HepG2 (cell line): ENCODE data around the gene MAN2A2. TPM values are rescaled to one million over a fixed set of nuclear protein-coding genes. Genes with fewer than 3 reads are reported as not detected.

Experiments used
- BCL6 ChIP-seq: IDR thresholded peaks from 2 replicates; pipeline ENCODE4 v1.6.1; 2016; ENCODE audit warnings: missing genetic modification reagents, missing compliant biosample characterization
- CREM ChIP-seq, 2 experiments: sonication (generic) in 1 of 2; formaldehyde crosslinking in 1 of 2; IDR thresholded peaks; 2 replicates each; pipeline versions ENCODE4 v1.4.0 to v1.6.1; 2016 to 2020; ENCODE audit warnings: antibody characterized with exemption in 1 of 2, mild to moderate bottlenecking in 1 of 2, missing genetic modification reagents in 1 of 2
- EED ChIP-seq: sonication (generic); formaldehyde crosslinking; IDR thresholded peaks from 2 replicates; pipeline ENCODE4 v1.5.0; 2020; ENCODE audit warnings: mild to moderate bottlenecking, missing genetic modification reagents
- HMGA1 ChIP-seq: sonication (generic); formaldehyde crosslinking; conservative IDR thresholded peaks from 2 replicates; pipeline ENCODE4 v1.4.0; 2020; ENCODE audit warnings: missing genetic modification reagents
- HNF4A ChIP-seq: sonication (generic); formaldehyde crosslinking; IDR thresholded peaks from 2 replicates; pipeline ENCODE4 v1.4.0; 2020; ENCODE audit warnings: missing genetic modification reagents
- ISX ChIP-seq: sonication (generic); formaldehyde crosslinking; conservative IDR thresholded peaks from 2 replicates; pipeline ENCODE4 v1.5.0; 2020; ENCODE audit warnings: missing genetic modification reagents
- JUND ChIP-seq: sonication (generic); formaldehyde crosslinking; IDR thresholded peaks from 2 replicates; pipeline ENCODE4 v1.8.0; 2022; ENCODE audit warnings: mild to moderate bottlenecking, missing genetic modification reagents
- KDM6A ChIP-seq: IDR thresholded peaks from 2 replicates; pipeline ENCODE4 v1.6.1; 2016; ENCODE audit warnings: low read depth
- KLF15 ChIP-seq: sonication (generic); formaldehyde crosslinking; IDR thresholded peaks from 2 replicates; pipeline ENCODE4 v1.8.1; 2023; ENCODE audit warnings: borderline replicate concordance, mild to moderate bottlenecking, inconsistent platforms, missing genetic modification reagents, mixed read lengths
- MTA3 ChIP-seq: sonication (generic); formaldehyde crosslinking; IDR thresholded peaks from 2 replicates; pipeline ENCODE4 v1.4.0; 2020; ENCODE audit warnings: missing genetic modification reagents
- PHF20 ChIP-seq: sonication (generic); formaldehyde crosslinking; IDR thresholded peaks from 2 replicates; pipeline ENCODE4 v1.5.0; 2020; ENCODE audit warnings: mild to moderate bottlenecking, missing genetic modification reagents
- POLR2G ChIP-seq: fragments of 200-400 bp; formaldehyde crosslinking; IDR thresholded peaks from 2 replicates; pipeline ENCODE4 v1.6.1; 2018; ENCODE audit warnings: mild to moderate bottlenecking, low read depth, low read length, moderate library complexity
- SMC3 ChIP-seq: IDR thresholded peaks from 2 replicates; pipeline ENCODE4 v1.6.1; 2011; ENCODE audit warnings: low read length, improper control_type of control experiment
- USF2 ChIP-seq, 2 experiments: sonication (generic) in 1 of 2; formaldehyde crosslinking in 1 of 2; IDR thresholded peaks; 2 replicates each; pipeline versions ENCODE4 v1.5.1 to v1.6.1; 2011 to 2020; ENCODE audit warnings: borderline replicate concordance in 1 of 2, low read depth in 1 of 2, low read length in 1 of 2, mild to moderate bottlenecking in 1 of 2, missing genetic modification reagents in 1 of 2, moderate library complexity in 1 of 2
- ZBTB42 ChIP-seq: sonication (generic); formaldehyde crosslinking; IDR thresholded peaks from 2 replicates; pipeline ENCODE4 v1.5.0; 2020; ENCODE audit warnings: mild to moderate bottlenecking, missing genetic modification reagents
- ZBTB8A ChIP-seq: sonication (generic); formaldehyde crosslinking; IDR thresholded peaks from 2 replicates; pipeline ENCODE4 v1.4.0; 2020; ENCODE audit warnings: mild to moderate bottlenecking, low read depth, missing genetic modification reagents, borderline replicate concordance
- ZNF20 ChIP-seq: sonication (generic); formaldehyde crosslinking; IDR thresholded peaks from 2 replicates; pipeline ENCODE4 v1.4.0; 2020; ENCODE audit warnings: mild to moderate bottlenecking, moderate library complexity, missing genetic modification reagents
- ZNF234 ChIP-seq: sonication (generic); formaldehyde crosslinking; conservative IDR thresholded peaks from 2 replicates; pipeline ENCODE4 v1.5.1; 2020; ENCODE audit warnings: mild to moderate bottlenecking, missing genetic modification reagents
- ZNF24 ChIP-seq: fragments of 450-650 bp; IDR thresholded peaks from 2 replicates; pipeline ENCODE4 v1.6.1; 2017; ENCODE audit warnings: antibody characterized with exemption, mild to moderate bottlenecking
- ZNF432 ChIP-seq: sonication (generic); formaldehyde crosslinking; IDR thresholded peaks from 2 replicates; pipeline ENCODE4 v1.5.0; 2020; ENCODE audit warnings: missing genetic modification reagents, mild to moderate bottlenecking, borderline replicate concordance
- ZNF546 ChIP-seq: sonication (generic); formaldehyde crosslinking; conservative IDR thresholded peaks from 2 replicates; pipeline ENCODE4 v1.8.1; 2023; ENCODE audit warnings: mild to moderate bottlenecking, missing genetic modification reagents
- ZNF770 ChIP-seq: sonication (generic); formaldehyde crosslinking; IDR thresholded peaks from 2 replicates; pipeline ENCODE4 v1.5.0; 2020; ENCODE audit warnings: mild to moderate bottlenecking, missing genetic modification reagents
- ZNF850 ChIP-seq: sonication (generic); formaldehyde crosslinking; conservative IDR thresholded peaks from 2 replicates; pipeline ENCODE4 v1.9.0; 2021; ENCODE audit warnings: mild to moderate bottlenecking, missing genetic modification reagents
- ZNF883 ChIP-seq: sonication (generic); formaldehyde crosslinking; IDR thresholded peaks from 2 replicates; pipeline ENCODE4 v1.5.1; 2020; ENCODE audit warnings: mild to moderate bottlenecking, missing genetic modification reagents; ENCODE audit errors: not compliant biosample characterization
- polyA plus RNA-seq, 8 experiments: library from polyadenylated mRNA; depleted of rRNA in 3 of 8; stranded (reverse) in 7 of 8; unstranded in 1 of 8; fragments of >200 nt; fragmentation: Illumina TruSeq in 4 of 8; extraction: Trizol in 4 of 8; gene quantifications; 2 replicates each; pipeline versions ENCODE4 v1.2.1 to v1.2.3, GENCODE V29; 2011 to 2016; ENCODE audit warnings: low read depth in 4 of 8, missing spikeins in 1 of 8, mixed read lengths in 1 of 8; ENCODE audit not compliant: insufficient read depth in 1 of 8
- total RNA-seq, 5 experiments: library from RNA; depleted of rRNA; stranded (reverse); fragments of >200 nt; fragmentation: Illumina TruSeq; extraction: Trizol; gene quantifications; 2 replicates each; pipeline ENCODE4 v1.2.3, GENCODE V29; 2016; ENCODE audit warnings: low read depth in 1 of 5
- TF ChIP-seq, protein P1 (sequence below): sonication (generic); formaldehyde crosslinking; IDR thresholded peaks from 2 replicates; pipeline ENCODE4 v1.8.0; 2022; ENCODE audit warnings: low read depth, missing genetic modification reagents

The MAN2A2 gene
- total and polyA plus RNA-seq, 2 of the 13 experiments (the other 11 are each of a cell fraction or from before 2014, with no cell fraction given), result 17.5 to 51.5 TPM

GRCh38 chr15:90931828-90932659 lies 28.9 kb downstream of the MAN2A2 start, which contains the start of gene HDDC3 (continued):
- TF ChIP-seq USF2 (IDR thresholded peaks at IDR 0.05; ENCODE audit: low read depth, low read length), result no peak
- no peak; the same call in 1 of the 2 replicates for TF ChIP-seq USF2 (CRISPR knock-in tag; IDR thresholded peaks at IDR 0.05; ENCODE audit: borderline replicate concordance)
- peak; percentile 15; the same call in 1 of the 2 replicates for TF ChIP-seq ZNF770
- TF ChIP-seq ISX (CRISPR knock-in tag), result no peak
- no peak for TF ChIP-seq ZBTB42 (CRISPR knock-in tag)
- TF ChIP-seq ZNF20 (CRISPR knock-in tag), result 0 out of 2 replicates have a peak, but pooled peaks have one; percentile 69
- TF ChIP-seq BCL6 (CRISPR knock-in tag), result peak; percentile 58
- TF ChIP-seq EED, result 0 out of 2 replicates have a peak, but pooled peaks have one; percentile 75
- no peak for TF ChIP-seq ZNF432 (CRISPR knock-in tag)
- peak; percentile 67 for TF ChIP-seq PHF20 (CRISPR knock-in tag)
- TF ChIP-seq KDM6A (CRISPR knock-in tag), result no peak
- no peak for TF ChIP-seq ZNF850 (CRISPR knock-in tag)
- TF ChIP-seq ZNF546, result no peak; the same call in 1 of the 2 replicates
- peak; percentile 29 for TF ChIP-seq HNF4A
- no peak for TF ChIP-seq ZNF234 (CRISPR knock-in tag)
- TF ChIP-seq JUND (CRISPR knock-in tag), result no peak
- TF ChIP-seq SMC3, result peak; percentile 31; the same call in 1 of the 2 replicates
- TF ChIP-seq ZBTB8A (CRISPR knock-in tag), result no peak
- TF ChIP-seq, protein P1, sequence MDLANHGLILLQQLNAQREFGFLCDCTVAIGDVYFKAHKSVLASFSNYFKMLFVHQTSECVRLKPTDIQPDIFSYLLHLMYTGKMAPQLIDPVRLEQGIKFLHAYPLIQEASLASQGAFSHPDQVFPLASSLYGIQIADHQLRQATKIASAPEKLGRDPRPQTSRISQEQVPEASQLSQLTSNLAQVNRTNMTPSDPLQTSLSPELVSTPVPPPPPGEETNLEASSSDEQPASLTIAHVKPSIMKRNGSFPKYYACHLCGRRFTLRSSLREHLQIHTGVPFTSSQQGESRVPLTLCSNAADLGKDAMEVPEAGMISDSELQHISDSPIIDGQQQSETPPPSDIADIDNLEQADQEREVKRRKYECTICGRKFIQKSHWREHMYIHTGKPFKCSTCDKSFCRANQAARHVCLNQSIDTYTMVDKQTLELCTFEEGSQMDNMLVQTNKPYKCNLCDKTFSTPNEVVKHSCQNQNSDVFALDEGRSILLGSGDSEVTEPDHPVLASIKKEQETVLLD (CRISPR knock-in tag), result no peak
- peak; percentile 81 for TF ChIP-seq POLR2G
- peak; percentile 30 for TF ChIP-seq ZNF883 (CRISPR knock-in tag)
- no peak for TF ChIP-seq ZNF24
- TF ChIP-seq HMGA1, result no peak
- peak; percentile 63; the same call in 1 of the 2 replicates for TF ChIP-seq KLF15 (CRISPR knock-in tag)
- TF ChIP-seq MTA3 (CRISPR knock-in tag), result no peak
- no peak for TF ChIP-seq CREM (IDR thresholded peaks at IDR 0.05)
- no peak for TF ChIP-seq CREM (CRISPR knock-in tag; IDR thresholded peaks at IDR 0.05)
